Hippocampal formation (tissue), 2 donors: ENCODE results near the gene CDKN2B-AS1.

Experiments used
- DNase-seq, 2 donors: peaks; one replicate each; lab custom pipeline; 2025; lab: John Stamatoyannopoulos, UW

CDKN2B-AS1 gene

DNA sequence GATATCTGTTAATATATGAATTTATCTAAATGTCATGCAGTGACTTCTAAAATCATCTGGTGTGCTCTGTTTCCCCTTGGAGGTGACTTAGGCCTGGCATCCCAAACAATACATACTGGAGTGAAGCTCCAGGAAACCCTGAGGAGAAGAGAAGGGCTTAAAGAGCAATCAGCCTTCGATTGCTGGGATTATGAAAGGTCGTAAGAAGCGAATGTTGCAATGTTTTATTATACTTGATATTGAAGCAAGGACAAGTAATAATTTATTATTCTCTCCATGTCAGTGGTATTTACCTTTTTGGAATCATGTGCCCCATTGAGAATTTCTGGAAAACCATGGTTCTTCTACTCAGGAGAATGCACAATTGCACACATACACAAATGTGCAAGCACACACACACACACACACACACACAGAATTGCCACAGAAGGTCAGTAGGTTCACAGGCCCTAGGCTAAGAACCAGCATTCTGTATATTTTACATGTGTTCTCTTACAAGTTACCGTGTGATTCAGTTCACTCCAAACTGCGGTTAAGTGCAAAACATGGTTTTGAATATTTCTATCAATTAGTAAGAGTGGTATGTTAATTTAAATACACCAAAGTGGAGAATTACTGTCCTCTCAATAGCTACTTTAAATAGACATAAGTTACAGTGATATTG lies 93.6 kb downstream of the CDKN2B-AS1 start:
- DNase-seq = no peak

DNA sequence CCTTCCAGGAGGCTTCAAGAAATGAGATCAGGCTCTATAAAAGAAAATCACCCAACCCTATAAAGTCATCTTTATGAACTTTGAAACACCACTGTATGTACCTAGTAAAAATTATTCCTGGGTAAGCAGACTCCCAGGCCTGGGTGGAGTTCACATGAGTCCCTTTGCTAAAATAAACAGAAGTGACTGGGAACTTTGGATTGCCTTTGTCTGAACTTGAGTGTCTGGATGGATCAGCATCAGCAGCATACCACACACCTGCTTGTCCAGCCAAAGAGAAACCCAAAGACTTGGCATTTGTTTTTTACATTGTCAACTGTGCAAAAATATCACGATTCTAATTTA lies 94.1 kb downstream of the CDKN2B-AS1 start:
- DNase-seq = no peak

DNA sequence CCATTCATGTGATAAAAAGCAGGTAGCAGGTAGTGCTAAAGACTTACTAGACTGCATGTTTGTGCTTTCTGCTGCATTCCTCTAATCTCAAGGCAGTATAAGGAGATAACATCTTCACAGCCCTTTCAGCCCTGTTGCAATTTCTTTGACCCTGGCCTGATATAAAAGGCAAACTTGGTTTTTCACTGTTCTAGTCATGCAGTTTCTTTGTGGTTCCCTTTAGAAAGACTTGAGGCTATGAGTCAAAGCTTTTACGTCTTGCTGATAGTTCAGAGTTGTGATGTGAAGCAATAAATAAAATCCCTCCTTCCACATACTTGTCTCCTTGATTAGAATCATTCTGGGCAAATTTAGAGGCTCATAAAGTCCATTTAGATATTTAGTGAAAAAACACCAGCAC lies 103.1 kb downstream of the CDKN2B-AS1 start:
- DNase-seq = no peak

DNA sequence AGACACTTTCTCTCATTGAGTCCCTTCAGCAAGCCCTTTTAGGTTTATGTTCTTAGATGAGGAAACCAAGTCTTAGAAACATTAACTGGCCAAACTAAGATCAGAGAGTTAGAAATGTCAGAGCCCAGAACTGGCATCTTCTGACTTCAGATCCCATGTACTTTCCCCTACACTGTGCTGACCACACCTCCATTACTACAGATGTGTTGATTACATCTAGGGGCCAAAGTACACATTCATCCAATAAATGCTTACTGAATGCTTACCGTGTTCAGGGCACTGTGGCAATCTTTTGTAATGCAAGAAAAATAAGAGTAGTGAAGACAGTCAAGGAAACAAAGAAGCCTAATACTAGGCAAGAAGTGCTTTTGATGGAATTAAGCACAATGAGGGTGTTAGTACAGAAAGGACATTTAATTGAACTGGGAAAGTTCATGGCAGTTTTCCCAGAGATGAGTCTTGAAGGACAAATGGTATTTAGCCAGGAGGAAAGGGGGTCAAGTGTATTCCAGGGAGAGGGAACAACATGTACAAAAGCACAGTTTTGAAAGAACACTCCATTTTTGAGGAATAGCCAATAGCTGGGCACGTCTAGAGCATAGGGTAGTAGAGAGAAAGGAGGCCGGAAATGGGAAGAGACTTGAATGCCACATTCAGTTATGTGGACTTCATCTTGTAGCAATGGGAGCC lies 104.2 kb downstream of the CDKN2B-AS1 start:
- peak in 1 of 2 donors; percentile 9 for DNase-seq

DNA sequence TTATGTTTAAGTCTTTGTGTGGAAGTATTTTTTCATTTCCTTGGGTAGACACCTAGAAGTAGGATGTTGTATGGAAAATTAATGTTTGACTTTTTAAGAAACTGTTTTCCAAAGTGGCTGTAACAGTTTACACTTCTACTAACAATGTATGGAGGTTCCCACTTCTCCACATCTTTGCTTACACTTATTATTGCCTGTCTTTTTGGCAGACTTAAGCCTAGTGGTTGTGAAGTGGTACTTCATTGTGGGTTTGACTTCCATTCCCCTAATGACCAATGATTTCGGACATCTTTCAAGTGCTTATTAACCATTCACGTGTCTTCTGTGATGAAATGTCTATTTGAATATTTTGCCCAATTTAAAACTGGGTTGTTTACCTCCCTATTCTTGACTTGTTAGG lies 106.0 kb downstream of the CDKN2B-AS1 start:
- no peak for DNase-seq

DNA sequence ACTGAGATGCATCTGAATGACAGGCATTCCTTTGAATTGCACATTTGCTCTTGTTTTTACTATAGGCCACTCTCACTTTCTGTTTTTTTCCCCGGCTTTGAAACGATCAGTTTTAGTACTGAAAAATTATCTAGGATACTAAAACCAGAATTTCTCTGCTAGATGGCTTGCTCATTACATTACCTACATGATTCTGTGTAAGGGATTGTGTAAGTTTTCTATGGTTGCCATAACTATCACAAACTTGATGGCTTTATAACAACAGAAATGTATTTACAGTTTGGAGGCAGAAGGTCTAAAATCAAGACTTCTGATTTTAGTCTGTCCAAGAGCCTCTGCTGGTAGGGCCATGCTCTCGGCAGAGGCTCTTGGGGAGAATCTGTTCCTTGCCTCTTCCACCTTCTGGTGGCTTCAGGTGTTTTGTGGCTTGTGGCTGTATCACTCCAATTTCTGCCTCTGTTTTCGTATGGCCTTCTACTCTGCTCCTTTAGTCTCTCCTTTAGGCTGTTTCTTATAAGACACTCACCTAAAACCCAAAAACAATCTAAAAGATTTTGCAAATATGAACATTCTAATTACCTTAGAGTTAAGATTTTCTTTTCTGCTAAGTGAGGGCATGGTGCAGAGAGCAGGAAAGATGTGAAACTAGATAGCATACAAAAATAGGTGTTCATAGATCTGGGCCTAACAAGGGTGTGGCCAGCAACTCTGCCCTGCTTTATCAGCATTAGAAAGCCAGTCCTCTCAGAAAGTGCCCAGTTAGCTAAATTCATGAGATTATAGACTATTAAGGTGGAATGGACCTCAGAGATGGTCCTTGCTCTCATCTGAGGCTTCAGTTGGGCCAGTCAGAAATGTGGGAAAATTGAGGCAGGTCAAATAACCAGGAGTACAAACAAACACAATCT lies 107.8 kb downstream of the CDKN2B-AS1 start:
- DNase-seq = no peak

DNA sequence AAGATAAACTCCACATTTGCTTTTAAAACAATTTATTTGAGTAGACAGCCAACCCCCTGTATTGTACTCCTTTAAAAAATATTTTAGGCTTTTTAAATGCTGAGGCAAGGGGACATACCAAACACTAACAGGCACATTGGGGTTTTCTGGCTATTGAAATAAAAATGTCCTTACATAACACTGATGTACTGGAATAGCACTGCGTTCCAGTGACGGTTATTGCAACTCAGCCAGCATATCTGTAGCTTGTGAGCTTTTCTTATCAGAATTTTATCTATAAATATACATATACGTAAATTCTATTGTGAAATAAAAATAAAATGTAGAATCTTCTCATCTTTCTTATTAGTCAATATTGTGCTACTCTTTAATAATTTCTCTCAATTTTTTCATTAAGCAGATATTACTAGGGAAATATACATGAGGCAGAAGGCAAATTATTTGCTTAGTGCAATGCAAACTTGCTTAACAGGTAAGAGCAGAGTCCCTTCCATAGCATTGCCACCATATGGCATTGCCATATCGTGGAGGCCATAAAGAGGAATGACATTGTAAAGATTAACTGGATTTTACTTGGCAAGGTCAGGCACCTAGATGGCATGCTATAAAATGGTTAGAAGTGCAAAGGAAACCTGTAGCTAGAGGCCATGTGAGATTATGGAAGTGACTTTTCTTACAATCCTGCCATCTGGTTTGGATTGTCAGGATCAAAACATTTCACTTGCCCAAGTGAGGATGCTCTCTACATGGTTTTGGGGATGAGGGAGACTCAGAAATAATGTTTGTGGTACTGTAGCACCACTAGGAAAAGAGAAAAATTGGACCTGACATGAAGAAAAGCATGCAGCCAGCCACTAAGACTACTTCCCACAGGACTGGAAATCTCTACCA lies 109.3 kb downstream of the CDKN2B-AS1 start:
- no peak for DNase-seq

DNA sequence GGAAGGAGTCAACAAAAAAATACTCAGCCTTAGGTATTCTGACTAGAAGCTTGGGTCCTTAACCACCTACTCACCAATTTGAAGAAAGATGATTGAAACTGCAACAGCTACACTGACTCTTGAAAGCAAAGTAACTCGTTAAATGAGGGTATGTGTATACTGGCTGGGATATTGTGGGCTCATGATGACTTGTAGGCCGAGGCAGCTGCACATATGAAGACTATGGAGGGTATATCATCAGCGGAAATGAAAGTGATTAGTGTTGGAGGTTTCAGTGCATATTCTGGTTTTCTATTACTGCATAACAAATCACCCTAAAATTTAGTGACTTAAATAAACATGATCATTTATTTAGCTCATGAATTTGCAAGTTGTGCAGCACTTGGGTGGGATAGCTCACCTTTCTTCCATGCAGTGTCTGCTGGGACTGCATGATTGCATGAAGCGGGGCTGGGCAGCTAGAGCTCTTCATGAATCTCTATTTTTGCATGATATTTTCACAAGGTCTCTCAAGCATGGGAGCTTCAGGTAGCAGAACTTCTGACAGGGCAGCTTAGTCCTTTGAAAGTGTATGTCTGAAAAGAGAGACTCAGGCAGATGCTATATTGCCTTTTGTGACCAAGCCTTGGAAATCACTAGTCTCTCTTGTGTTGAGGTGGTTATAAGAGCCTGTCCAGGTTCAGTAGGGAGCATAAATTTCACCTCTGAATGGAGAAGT lies 110.6 kb downstream of the CDKN2B-AS1 start:
- no peak for DNase-seq

DNA sequence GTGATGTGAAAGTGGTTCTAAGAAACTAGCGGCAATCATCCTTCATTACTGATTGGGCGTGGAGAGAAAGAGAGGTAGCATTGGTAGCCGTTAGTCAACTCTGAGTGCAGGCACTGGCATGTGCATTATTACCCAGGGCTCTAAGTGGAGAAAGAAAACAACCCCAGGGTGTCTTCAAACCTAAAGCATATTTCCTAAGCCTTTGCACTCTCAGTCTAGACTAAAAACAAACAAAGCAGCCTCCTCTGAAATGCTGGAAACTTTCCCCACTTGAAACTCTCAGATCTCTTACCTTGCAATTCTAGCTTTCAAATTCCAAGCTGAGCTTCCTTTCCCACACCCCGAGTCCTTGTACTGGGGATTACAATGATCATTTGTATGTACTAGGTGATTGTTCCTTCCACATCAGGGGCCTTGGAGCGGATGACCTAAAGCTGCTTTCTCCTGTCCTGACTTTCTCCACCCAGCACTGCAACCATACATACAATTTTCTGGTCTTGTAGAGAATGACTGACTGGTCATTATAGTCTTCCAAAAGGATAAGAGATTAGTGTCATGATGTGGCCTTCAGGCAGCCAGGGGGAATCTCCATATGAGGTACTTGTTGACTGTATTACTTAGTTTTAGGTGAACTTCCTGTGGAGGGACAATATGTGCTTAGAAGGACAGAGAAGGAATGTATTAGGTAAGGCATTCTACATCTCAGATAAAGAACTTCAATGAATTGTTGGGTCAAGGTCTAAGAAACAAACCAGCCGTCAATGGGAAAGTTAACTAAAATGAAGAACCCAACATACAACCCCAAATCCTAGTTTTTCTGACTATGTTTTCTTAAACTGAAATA lies 112.8 kb downstream of the CDKN2B-AS1 start:
- DNase-seq = no peak

DNA sequence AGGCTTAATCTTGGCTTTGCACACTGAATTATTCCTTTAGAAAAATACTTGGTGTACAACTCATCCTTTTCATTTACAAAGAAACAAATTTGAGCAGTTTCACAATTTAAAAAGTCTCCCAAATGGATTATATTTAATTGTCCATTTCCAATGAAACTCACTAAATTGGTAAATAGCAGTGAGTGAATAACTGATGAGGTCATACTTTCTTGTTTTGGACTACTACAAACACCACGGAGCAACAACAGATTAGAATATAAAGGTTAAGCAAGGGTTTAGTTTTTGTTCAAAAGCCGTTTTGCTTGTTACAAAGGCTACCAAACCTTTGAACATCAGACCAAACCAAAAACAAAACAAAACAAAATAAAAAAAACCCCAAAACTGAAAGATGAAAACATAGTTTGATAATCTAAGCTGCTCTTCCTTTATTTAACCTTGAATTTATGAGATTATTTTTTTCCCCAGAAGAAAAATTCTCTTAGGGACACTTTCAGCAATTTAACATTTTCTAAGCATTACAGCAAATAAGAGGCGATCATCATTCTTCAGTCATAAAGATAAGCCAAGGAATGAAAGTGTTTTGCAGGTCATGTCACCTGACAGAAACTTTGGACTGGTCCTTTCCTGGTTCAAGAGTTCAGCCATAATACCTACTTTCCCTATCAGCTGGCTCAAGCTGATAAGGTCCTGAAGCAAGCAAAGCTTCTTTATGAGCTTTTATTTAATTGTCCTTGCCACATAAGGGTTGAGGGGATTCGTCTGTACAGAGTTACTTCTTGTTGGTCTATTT lies 114.2 kb downstream of the CDKN2B-AS1 start:
- no peak for DNase-seq

DNA sequence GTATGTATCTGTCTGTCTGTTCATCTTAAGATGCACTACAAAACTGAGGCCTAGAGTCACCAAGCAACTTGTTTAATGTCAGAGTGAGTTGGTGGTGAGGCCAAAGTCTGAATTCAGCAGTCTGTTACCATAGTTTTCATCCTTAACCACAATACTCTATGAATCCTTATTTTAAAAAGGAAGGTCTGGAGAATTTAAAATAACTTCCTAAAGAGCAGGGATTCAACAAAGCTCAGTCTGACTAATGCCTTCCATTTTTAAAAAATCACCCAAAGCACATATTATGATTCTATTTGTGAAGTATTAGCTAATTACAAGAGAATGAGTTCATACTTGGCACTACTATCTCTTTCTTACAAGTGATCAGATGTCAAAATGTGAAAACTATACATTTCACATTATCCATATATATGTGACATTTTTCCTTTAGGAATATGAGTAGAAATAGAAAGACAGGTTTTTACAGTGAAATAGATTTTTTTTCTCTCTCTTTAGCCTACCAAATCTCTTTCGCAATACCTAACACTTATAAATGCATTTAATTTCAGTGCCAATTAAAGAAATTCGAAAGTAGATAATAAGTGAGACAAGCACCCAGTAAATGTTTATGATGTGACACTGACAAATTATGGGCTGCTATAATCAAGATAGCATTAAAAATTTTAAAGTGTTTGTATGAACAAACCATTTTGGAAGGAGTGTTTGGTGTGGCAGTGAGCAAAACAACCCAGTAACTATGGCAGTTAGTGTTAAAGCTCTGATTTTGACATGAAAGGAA lies 116.8 kb downstream of the CDKN2B-AS1 start:
- DNase-seq = no peak

DNA sequence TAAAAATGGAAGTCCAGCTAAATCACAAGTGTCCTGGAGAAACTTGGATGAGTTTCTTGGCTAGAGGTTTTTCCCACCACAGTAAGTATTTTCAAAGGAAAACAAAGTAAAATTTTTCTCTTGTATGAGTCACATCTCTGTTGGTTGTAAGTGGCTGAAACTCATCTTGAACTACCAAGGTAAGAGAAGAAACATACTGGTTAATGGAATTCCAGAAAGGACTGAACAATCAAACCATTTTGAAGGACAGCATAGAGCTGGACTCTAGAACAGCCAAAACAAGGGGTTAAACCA lies 117.3 kb downstream of the CDKN2B-AS1 start:
- DNase-seq = no peak

DNA sequence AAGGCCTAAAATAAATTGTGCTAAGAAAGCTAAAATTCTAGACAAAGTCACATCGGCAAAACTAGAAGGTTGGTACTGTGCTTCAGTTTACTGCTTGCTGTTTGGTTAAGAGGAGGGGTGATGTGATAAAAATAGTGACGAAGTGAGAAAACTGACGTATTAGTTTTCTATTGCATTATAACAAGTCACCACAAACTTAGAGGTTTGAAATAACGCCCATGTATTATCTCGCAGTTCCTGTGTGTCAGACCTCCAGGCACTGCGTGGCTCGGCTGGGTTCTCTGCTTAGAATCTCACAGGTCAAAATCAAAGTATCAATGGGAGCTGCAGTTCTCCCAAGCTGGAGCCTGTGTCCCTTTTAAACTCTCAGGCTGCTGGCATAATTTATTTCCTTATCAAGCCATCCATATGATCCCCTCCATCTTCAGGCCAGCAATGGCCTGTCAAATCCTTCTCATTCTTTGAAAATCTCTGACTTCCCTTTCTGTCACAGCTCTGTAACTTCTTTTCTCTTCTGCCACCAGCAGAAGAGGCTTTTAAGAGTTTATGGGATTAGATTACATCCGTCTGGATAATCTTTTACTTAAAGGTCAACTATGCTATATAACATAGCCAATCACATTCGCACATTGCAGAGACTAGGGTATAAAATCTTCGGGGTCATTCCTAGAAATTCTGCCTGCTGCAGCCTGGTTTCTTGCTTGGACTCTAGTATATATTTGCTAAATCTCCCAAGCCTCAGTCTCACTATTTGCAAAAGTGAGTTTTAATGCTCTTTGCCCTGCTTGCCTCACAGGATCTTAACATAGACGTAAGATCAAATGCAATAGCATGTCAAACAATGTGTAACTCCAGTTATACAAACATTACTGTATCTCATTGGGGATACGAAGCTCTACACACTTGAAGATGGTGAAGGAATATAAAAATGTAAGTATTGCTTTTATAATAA lies 118.6 kb downstream of the CDKN2B-AS1 start:
- DNase-seq = no peak

DNA sequence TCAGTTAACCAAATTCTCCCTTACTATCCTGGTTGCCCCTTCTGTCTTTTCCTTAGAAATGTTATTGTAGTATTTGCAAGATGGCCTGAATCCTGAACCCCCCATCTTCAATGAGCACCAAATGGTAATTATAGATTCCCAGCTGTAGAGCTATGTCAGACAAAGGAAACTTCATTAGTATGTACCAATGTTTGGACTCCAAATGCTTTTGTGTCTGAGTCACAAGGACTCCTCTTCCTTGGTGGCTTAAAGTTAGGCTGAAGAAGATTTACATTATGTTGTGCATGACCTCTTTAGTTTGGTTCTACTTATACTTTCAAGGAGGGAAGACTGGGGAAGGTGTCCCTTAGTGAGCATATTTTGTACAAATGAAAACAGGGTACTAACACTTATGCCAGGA lies 120.4 kb downstream of the CDKN2B-AS1 start:
- no peak for DNase-seq

DNA sequence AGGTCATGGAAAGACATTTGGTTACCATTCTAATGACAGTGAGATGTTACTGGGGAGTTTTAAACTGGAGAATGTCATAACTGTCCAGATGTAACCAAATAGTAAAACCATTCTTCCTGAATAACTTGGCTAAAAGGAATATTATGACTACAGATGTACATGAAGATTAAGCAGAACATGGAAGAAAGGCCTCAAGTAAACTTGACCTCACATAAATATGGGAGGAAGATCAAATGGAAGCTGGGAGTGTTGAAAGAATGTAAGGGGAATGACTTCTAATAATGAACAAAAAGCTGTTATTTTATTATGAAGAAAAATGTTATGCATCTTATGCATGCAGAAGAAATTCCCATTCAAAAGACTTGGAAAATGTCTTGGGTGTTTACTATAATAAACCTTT lies 122.2 kb downstream of the CDKN2B-AS1 start:
- no peak for DNase-seq

DNA sequence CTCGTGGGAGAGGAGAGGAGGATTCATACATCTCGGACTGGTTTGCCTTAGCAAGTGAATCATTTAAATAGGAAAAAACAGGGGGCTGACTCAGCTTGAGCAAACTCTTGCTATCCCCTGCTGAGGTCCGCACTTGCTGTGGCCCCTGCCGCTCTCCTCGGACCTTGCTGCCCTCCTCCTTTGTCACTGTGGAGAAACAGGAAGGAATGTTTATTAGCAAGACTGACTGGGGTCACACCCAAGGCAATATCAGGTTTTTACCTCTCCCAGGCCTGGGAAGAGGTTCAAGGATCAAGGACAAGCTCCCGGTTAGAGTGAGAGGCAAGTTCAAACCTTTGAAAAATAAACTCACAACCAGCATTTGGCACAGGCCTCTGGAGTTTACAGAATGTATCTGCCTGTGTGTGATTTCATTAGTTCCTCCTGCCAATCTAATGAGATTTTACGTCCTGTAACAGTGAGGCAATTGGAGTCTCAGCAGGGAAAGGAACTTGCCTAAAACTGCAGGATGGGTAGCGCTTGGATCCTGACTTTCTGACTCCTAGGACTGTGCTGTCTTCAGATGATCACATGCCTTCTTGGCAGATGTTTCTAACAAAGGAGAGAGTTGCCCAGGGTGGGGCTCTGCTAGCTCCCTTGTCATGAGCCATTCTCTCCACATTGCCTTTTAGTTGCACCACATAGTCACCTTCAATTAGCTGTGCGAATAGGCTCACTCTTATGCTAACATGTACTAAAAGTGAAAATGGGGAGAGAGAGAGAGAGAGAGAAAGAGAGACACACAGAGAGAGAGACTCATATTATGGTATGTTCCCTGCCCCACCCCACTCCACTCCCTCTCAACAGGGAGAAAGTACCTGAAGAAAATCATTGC lies 123.2 kb downstream of the CDKN2B-AS1 start:
- DNase-seq = no peak
